HG03460 (cell line): ENCODE data around the gene GRIN2A.

Experiments used
- ATAC-seq: cut with Tn5 transposase; IDR thresholded peaks from one replicate; pipeline ENCODE4 v1.9.1; 2021; ENCODE audit not compliant: unreplicated experiment

Gene GRIN2A

GRCh38 chr16:9826656-9827055 lies 355.6 kb downstream of the GRIN2A start:
- no peak for ATAC-seq

GRCh38 chr16:9824200-9825068 lies 357.8 kb downstream of the GRIN2A start:
- ATAC-seq: no peak

- ATAC-seq: no peak
Observed at GRCh38 chr16:9823510-9823909, 358.7 kb downstream of the GRIN2A start.

GRCh38 chr16:9821970-9822369 lies 360.3 kb downstream of the GRIN2A start:
- ATAC-seq: no peak

GRCh38 chr16:9821331-9821730 lies 360.9 kb downstream of the GRIN2A start:
- no peak for ATAC-seq

- no peak for ATAC-seq
Observed at GRCh38 chr16:9820476-9821246, 361.6 kb downstream of the GRIN2A start.

- no peak for ATAC-seq
Observed at GRCh38 chr16:9818702-9819101, 363.5 kb downstream of the GRIN2A start.

- no peak for ATAC-seq
Observed at GRCh38 chr16:9817586-9817985, 364.6 kb downstream of the GRIN2A start.

- ATAC-seq: no peak
Observed at GRCh38 chr16:9816644-9817043, 365.6 kb downstream of the GRIN2A start.

- no peak for ATAC-seq
Observed at GRCh38 chr16:9813665-9814064, 368.6 kb downstream of the GRIN2A start.

- no peak for ATAC-seq
Observed at GRCh38 chr16:9808210-9808609, 374.0 kb downstream of the GRIN2A start.

GRCh38 chr16:9807302-9807701 lies 374.9 kb downstream of the GRIN2A start:
- ATAC-seq: no peak

- ATAC-seq: no peak
Observed at GRCh38 chr16:9805109-9805508, 377.1 kb downstream of the GRIN2A start.

GRCh38 chr16:9802160-9802559 lies 380.1 kb downstream of the GRIN2A start:
- no peak for ATAC-seq

GRCh38 chr16:9801651-9802050 lies 380.6 kb downstream of the GRIN2A start:
- ATAC-seq: no peak

GRCh38 chr16:9800186-9800738 lies 382.0 kb downstream of the GRIN2A start:
- ATAC-seq: no peak

- ATAC-seq: no peak
Observed at GRCh38 chr16:9798952-9799580, 383.2 kb downstream of the GRIN2A start.

- ATAC-seq: no peak
Observed at GRCh38 chr16:9798474-9798873, 383.8 kb downstream of the GRIN2A start.

GRCh38 chr16:9797306-9797705 lies 384.9 kb downstream of the GRIN2A start:
- ATAC-seq: no peak

- no peak for ATAC-seq
Observed at GRCh38 chr16:9793623-9794022, 388.6 kb downstream of the GRIN2A start.

- ATAC-seq: no peak
Observed at GRCh38 chr16:9791556-9791955, 390.7 kb downstream of the GRIN2A start.
